ENCODE data around the gene SPATS2L.

DNA sequence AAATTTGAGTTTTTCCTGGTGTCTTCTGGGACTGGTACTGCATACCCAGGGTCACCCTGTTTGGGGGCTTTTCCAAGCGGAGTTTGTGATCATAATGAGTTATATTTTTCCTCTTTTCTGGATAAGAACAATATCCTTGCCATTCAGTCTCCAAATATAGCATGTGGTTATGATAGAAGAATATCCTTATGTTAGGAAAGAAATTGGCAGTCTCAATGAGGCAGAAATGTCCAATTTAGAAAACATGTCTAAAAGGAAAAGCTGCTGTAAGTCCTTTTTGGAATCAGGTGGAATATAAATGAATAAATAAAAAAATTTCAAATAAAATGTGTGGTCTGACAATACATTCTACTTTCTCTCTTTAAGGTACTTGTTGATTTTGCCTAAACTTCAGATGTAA lies 36.2 kb downstream of the SPATS2L start:
- TF ChIP-seq POLR2A (IDR thresholded peaks at IDR 0.05; ENCODE audit: low read depth, low read length) = no peak
- no peak for TF ChIP-seq TAF1 (IDR thresholded peaks at IDR 0.05; ENCODE audit: borderline replicate concordance, low read depth, low read length)
- TF ChIP-seq POLR2AphosphoS5 (IDR thresholded peaks at IDR 0.05; ENCODE audit: low read depth, low read length) = no peak

Data from GM12892 (cell line).